IPS-NIHi7 (cell line): Measurements from ENCODE around the gene KCTD7.
"Not testable (repeated sequence)": the region's sequence is repeated elsewhere in the genome, so short reads cannot be mapped to it uniquely, and the experiment has no call there.

Experiments
- DNase-seq: peaks from one replicate; pipeline ENCODE4 v3.0.0; 2012; ENCODE audit warnings: mixed read lengths; ENCODE audit errors: extremely low spot score

Gene KCTD7

GRCh38 chr7:66615699-66616098, 13.0 kb upstream of the KCTD7 start:
- no peak for DNase-seq

GRCh38 chr7:66617295-66617694, 11.4 kb upstream of the KCTD7 start:
- no peak for DNase-seq

- DNase-seq = not testable (repeated sequence)
These were observed 9.2 kb upstream of the KCTD7 start for GRCh38 chr7:66619341-66619948.

- no peak for DNase-seq
These were observed 2.2 kb upstream of the KCTD7 start for GRCh38 chr7:66626331-66626934.

- no peak for DNase-seq
These were observed 1.5 kb upstream of the KCTD7 start for GRCh38 chr7:66627151-66627681.

GRCh38 chr7:66627881-66628360, 760 bp upstream of the KCTD7 start:
- DNase-seq = no peak

- DNase-seq = peak; percentile 78
These were observed 761 bp downstream of the KCTD7 start for GRCh38 chr7:66629222-66630062.

- DNase-seq = no peak
These were observed 1.9 kb downstream of the KCTD7 start for GRCh38 chr7:66630531-66630930.

- no peak for DNase-seq
These were observed 2.8 kb downstream of the KCTD7 start for GRCh38 chr7:66631471-66631870.

- no peak for DNase-seq
These were observed 6.1 kb downstream of the KCTD7 start for GRCh38 chr7:66634816-66635215.

- not testable (repeated sequence) for DNase-seq
These were observed 6.8 kb downstream of the KCTD7 start for GRCh38 chr7:66635322-66635981.

GRCh38 chr7:66635982-66636546, 7.4 kb downstream of the KCTD7 start:
- DNase-seq = not testable (repeated sequence)

- DNase-seq = peak; percentile 31
These were observed 9.8 kb downstream of the KCTD7 start for GRCh38 chr7:66638309-66639099.

- no peak for DNase-seq
These were observed 11.1 kb downstream of the KCTD7 start for GRCh38 chr7:66639773-66640172.

- DNase-seq = no peak
These were observed 12.3 kb downstream of the KCTD7 start for GRCh38 chr7:66640802-66641525.

- DNase-seq = no peak
These were observed 12.8 kb downstream of the KCTD7 start for GRCh38 chr7:66641526-66641871.

- DNase-seq = no peak
These were observed 13.5 kb downstream of the KCTD7 start for GRCh38 chr7:66642186-66642585.

- no peak for DNase-seq
These were observed 14.3 kb downstream of the KCTD7 start for GRCh38 chr7:66642932-66643331.

- no peak for DNase-seq
These were observed 14.7 kb downstream of the KCTD7 start for GRCh38 chr7:66643395-66643794.

- DNase-seq = not testable (repeated sequence)
These were observed 22.3 kb downstream of the KCTD7 start for GRCh38 chr7:66651026-66651425.
